ENCODE data around the gene IKZF1.

Gene IKZF1

DNA sequence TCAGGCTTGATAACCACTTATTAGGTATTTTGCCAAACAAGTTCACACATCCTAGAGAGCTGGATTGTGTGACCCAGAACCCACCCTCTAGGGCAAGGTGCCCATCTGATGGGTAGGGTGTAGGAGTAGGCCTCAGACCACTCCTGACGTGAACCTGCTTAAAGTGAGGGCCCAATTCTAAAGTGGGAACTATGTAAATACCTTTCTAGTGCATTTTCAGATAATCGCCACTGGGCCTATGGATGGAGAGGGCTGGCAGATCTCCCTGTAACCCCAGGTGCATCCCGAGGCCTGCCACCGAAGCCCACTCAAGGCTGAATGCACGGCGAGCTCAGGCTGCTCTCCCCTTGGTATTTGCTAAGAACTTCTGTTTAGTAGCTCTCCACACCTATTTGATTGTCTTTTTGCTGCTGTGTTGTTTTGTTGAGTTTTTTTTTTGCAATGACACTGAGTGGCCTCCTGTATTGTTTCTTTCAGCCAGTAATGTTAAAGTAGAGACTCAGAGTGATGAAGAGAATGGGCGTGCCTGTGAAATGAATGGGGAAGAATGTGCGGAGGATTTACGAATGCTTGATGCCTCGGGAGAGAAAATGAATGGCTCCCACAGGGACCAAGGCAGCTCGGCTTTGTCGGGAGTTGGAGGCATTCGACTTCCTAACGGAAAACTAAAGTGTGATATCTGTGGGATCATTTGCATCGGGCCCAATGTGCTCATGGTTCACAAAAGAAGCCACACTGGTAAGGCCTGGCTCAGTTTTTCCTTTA, 71.7 kb downstream of the IKZF1 start:
- DNase-seq (ENCODE audit: low spot score): no peak

DNA sequence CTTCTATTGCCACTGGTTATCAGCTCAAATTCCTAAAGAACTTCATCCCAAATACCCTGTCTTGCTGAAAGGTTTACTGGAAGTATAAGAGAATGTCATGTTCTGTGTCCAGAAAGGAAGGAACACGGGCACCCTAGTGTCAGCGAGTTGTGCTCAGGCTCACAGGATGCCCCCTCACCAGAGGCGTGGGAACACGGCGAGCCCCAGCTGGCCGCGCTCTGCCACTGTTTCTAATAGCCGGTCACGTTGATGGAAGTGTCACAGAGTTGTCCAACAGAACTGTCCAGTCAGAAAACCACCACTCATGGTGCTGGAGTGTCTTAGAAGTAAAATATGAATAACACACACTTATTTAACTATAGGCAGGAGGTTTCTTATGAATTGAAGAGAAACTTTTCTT, 72.8 kb downstream of the IKZF1 start:
- no peak for DNase-seq (ENCODE audit: low spot score)

DNA sequence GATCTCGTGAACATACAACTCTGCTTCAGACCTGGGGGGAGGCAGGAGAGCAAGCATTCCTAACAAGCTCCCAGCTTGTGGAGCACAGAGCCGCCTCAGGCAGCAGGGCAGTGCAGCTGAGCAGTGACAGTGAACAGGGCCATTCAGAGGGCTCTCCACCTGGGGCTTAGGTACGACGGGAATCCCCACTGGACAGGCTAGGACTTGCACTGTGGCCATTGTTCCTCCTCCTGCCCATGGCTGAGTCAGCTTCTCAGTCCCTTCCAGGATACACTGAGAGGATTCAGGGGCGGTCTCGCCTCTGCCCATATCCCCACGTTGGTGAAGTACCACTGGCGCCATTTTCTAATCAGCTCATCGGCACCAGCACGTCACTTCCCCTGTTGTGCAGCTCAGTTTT, 74.6 kb downstream of the IKZF1 start:
- no peak for DNase-seq (ENCODE audit: low spot score)

DNA sequence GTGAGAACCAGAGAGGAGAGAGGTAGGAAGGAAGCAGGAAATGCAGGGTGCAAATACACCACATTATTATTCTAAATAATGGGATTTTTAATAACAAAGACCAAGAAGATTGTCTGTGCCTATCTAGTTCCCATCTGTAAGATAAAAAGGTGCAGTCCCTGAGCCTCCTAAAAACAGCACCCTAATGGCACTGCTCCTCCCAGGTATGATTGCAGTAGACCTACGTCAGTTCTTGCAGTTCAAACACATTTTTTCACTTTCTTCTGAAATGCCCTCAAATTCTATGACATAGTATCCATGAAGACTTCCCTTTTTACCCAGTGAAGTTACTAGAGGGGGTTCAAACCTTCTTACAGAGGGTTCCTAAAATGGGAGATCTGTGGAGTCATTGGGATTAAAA, 75.0 kb downstream of the IKZF1 start:
- DNase-seq (ENCODE audit: low spot score): no peak

DNA sequence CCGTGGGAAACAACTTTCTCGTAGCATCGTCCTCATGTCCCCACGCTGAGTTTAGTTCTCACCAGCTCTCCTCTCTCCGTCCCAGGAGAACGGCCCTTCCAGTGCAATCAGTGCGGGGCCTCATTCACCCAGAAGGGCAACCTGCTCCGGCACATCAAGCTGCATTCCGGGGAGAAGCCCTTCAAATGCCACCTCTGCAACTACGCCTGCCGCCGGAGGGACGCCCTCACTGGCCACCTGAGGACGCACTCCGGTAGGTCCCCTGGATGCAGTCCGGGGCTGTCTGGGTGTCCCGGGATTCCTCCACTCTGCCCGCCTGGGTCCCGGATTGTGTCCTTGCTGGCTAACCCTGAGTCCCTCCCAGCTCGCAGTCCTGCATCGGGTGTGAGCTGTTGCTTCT, 77.9 kb downstream of the IKZF1 start:
- DNase-seq (ENCODE audit: low spot score): no peak

DNA sequence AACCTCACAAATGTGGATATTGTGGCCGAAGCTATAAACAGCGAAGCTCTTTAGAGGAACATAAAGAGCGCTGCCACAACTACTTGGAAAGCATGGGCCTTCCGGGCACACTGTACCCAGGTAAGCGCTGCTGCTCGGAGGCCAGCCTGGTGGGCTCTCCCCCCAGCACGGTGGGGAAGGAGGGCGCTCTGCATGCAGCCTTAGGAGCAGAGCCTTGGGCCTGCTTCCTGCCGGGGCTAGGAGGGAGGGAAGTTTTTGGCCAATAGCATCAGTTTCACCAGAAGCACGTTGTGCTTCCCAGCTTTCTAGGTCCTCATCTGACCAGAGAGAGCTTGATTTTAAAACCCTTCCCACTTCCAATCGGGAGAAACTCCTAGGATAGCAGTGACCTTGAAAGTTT, 82.8 kb downstream of the IKZF1 start:
- DNase-seq (ENCODE audit: low spot score): no peak

DNA sequence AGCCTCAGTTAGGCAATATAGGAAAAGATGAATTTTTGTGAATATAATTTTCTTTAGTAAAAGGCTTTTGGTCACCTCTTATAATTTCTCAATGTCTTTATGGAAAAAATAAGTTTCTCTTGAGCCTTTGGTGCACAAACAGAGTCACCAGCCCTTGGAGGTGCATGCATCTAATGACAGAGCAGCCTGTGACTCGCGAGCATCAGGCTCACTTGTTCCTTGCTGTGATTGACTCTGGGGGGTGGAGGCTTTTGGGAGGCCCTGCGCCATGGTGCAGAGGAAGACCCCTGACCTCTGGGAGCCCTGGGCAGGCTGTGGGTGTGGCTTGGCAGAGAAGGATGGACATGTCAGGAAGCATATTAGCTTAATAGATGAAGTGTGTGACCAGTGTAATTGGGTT, 85.4 kb downstream of the IKZF1 start:
- no peak for DNase-seq (ENCODE audit: low spot score)

DNA sequence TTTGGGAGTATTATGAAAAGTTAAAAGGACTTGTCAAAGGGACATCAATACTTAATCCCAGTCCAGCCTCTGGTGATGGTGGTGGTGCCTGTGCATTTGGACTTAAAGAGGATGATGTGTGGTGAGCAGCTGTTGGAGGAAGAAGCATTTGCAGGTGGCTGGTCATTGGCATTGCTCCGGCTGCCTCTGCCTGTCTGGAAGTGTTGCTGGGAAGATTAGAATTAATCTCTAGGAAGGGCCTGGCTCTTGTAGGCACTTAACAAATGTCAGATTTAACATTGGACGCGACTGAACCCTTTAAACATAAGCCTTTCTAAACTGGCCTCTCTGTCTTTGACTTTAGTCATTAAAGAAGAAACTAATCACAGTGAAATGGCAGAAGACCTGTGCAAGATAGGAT, 86.9 kb downstream of the IKZF1 start:
- DNase-seq (ENCODE audit: low spot score): no peak

DNA sequence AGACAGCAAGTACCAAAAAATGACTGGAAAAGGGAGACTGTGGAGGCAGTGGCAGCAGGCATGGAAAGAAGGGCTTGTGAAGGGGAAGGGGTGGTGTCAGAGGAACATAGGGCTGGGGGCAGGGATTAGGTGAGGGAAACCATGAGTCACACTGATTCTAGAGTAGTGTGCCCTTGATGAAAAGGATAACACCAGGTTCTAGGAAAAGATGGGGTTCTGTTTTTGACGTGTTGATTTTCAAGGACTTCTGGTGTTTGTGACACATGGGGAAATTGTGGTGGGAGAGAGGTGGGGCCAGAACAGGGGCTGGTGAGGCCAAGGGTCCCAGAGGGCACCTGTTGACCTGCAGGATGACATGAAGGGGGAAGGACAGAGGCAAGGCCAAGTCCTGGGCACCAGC, 88.6 kb downstream of the IKZF1 start:
- no peak for DNase-seq (ENCODE audit: low spot score)

DNA sequence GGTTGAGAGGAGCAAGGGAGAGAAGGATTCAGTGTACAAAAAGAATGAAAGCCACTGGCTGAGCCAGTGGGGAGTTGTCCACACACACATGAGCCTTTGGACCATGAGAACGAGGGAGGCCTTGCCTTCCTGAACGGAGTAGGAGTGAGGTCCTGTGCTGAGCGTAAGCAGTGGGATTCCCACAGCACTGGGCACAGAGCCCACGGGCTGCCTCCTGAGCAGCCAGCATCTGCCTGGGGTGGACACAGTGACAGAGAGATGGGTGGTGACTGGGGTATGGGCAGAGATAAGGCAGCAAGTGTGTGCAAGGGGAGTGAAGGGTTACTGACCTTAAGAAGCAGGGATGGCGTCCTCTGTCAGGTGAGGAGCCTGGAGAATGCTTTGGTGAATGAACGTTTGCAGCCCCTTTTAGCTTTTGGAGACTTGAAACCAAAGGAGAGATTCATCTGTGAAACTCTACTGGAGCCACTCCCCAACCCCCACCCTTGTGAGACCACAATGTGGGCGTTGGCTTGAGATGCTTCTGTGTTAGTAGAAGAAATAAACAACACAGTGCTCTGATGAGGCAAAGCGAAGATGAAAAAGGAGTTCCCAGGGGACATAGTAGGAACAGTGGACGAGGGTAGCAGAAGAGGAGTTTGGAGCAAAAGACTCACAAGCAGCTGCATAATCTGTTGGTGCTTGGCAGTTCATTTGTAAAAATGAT, 89.2 kb downstream of the IKZF1 start:
- no peak for DNase-seq (ENCODE audit: low spot score)

DNA sequence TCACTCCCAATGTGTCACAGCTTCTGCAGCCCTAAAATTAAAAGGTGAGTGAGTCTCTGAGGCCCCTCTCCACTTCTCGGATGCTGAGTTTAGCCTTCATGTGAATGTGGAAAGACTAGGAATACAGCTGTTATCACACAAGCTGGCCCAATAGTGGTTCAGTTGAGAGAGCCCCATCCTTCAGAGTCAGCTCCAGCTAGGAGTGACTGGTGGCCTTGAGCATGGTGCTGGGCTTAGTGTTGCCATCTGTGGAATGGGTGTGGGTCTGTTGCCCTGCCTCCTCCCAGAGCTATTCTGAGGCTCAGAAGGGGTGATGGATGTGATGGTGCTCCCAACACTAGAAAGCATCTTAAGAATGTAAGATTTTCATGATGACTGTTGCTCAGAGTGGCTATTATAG, 89.8 kb downstream of the IKZF1 start:
- no peak for DNase-seq (ENCODE audit: low spot score)

DNA sequence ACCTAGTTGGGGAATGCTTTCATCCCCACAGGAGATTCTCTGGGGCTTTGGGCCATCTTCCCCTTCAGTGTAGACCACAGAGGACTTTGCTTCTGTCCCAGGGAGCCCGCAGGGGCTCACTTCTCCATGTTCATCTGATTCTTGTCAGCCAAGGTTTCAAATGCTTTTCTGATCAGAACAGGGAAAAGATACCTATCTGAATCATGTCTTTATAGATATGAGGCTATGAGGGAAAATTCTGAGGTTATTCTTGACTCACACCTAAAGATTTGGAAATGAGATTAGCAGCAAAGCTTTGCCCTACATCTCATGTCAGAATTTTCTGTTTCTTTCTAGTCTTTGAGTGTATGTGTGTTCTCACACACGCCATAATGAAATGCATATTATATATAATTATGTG, 92.3 kb downstream of the IKZF1 start:
- DNase-seq (ENCODE audit: low spot score): no peak

DNA sequence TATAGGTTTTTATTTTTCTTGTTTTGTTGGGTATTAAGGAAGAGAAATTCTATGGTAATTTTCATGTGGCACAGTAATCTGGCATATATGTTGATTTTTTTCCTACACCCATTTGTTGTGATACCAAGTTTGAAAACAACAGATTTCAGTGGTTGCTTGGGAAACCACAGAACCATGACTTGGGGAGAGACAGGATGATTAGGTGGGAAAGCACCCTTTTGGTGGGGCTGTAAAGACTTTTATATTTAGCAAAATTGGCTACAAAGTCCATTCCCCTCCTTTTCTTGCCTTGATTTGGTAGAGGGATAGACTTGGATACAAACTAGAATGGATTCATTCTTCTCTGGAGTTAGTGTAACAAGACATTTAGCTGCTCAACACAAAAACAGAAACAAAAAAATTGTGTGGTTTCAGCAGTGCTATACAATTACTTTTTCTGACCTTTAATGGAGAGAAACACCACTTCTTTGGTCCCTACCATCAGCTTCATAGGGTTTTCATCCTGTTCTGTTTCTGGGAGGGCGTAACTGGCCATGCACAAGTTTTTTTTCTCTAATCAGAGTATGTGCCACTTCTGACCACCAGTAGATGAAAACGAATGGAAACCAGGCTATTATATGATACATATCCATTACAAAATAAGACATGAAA, 92.9 kb downstream of the IKZF1 start:
- DNase-seq (ENCODE audit: low spot score): no peak

DNA sequence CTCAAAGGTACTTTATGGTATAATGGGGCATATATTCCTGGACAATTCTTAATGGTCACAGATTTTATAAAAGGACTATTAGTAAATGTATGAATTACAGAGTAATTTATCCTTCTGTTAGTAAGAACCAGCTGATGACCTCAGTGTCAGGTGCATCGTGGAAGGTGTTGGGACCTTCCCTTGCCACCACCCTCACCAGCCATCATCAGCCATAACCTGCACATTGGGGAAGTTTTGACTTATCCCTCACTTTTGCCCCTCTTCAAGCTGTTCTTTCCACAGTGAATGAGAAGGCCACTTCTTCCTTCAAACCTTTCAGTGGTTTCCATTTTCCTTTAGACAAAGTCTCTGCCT, 93.4 kb downstream of the IKZF1 start:
- no peak for DNase-seq (ENCODE audit: low spot score)

DNA sequence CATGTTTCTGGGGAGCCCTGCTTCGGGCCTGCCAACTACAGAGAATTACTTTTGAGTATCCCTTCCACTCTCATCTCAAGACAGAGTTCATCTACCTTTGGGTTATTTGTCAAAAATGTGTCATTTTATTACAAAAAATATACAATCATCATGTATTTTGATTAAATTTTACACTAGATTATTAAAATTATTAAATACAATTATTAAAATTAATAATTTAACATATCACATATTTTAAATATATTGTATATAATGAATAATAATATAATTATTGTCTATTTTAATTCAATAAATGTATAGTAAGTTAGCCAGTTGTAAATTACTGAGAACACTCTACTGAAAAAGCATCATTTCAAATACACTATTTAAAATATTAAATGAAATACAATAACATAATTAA, 94.7 kb downstream of the IKZF1 start:
- DNase-seq (ENCODE audit: low spot score): no peak

DNA sequence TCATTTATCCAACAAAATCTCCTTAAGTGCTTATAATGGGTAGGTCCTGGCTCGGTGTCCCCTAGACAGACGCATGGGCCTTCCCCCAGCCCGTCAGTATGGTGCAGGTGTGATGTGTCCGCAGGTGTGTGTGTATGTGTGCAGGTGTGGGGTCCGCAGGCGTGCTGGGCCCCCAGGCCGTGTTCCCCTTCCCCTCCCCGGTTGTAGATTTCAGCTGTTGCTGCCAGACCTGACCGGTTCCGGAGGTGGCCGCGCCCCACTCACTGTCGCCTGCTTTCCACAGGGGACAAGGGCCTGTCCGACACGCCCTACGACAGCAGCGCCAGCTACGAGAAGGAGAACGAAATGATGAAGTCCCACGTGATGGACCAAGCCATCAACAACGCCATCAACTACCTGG, 95.1 kb downstream of the IKZF1 start:
- no peak for DNase-seq (ENCODE audit: low spot score)

DNA sequence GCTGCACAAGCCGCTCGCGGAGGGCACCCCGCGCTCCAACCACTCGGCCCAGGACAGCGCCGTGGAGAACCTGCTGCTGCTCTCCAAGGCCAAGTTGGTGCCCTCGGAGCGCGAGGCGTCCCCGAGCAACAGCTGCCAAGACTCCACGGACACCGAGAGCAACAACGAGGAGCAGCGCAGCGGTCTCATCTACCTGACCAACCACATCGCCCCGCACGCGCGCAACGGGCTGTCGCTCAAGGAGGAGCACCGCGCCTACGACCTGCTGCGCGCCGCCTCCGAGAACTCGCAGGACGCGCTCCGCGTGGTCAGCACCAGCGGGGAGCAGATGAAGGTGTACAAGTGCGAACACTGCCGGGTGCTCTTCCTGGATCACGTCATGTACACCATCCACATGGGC, 95.6 kb downstream of the IKZF1 start:
- no peak for DNase-seq (ENCODE audit: low spot score)

DNA sequence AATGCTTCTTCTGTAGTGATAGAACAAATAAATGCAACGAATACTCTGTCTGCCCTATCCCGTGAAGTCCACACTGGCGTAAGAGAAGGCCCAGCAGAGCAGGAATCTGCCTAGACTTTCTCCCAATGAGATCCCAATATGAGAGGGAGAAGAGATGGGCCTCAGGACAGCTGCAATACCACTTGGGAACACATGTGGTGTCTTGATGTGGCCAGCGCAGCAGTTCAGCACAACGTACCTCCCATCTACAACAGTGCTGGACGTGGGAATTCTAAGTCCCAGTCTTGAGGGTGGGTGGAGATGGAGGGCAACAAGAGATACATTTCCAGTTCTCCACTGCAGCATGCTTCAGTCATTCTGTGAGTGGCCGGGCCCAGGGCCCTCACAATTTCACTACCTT, 99.9 kb downstream of the IKZF1 start:
- DNase-seq (ENCODE audit: low spot score): no peak

DNA sequence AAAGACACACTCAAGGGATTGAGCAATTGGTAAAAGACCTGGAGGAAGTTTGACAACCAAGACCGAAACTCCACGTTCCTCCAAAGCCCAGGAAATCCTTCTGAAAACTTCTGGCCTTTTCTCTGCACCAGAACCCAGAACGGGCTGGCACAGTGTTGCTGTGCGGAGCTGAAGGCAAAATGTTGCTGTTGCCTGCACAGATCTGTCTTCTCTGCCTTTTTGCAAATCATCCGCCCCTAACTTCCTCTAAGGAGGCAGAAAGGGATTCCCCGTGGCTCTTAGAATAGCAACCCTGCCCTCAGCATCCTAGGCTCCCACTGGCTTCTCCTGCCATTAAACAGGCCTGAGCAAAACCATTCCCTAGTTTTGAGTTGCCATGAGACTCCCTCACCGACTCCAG, 100.7 kb downstream of the IKZF1 start:
- DNase-seq (ENCODE audit: low spot score): no peak

DNA sequence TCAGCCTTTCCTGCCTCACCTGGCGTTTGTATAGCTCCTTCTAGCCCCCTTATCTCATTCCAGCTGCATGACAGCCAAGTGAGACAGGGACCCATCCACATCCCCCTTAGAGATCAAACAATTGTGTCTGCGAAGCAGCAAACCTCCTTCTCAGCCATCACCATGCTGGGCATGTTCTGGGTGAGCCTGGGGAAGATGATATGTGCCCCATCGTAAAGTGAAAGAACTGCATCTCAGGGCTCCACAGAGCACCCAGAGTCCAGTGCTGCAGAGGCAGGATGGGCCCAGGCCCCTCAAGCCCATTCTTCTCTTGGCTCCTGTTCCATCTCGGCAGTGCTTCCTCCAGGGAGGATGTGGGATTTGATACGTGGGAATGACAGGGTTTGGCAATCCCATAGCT, 102.4 kb downstream of the IKZF1 start:
- DNase-seq (ENCODE audit: low spot score): no peak

DNA sequence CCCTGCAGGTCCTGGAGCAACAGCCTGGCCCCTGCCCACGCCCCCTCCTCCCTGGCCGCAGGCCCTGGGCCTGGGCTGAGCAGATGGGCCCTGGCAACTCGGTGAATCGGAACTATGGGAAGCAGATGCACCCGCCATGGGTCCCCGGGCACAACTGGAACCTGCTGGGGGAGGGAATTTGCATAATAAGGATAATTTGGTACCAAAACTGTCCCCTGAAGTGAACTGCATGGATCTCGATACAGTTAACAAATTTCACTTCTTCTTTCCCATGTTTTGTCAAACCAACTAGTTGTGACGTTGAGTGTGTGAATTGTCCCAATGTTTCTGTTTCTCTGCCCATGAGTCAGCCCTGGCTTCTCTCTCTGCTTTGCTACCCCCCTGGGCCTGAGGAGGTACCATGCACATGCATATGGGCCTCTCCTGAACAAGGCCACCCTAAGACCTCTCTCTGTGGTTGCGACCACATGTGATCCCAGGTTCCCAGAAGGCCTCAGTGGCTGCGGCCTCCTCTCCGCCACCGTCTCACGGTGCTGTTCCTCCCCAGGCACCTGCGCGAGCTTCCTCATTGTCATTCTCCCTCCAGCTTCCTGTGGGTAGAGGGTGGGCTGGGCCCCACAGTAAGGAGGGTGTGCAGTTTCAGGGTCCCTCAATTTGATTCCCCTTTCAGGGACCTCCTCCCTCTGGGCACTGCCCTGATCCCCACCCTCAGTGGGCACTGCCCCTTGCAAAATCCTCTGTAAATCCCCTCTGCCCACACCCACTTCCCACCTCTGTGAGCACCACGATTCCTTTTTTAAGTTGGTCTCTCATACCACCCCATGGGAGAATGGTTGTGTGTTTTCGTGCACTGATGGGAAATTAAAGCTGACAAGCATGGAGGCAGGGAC, 105.6 kb downstream of the IKZF1 start:
- DNase-seq (ENCODE audit: low spot score): no peak

DNA sequence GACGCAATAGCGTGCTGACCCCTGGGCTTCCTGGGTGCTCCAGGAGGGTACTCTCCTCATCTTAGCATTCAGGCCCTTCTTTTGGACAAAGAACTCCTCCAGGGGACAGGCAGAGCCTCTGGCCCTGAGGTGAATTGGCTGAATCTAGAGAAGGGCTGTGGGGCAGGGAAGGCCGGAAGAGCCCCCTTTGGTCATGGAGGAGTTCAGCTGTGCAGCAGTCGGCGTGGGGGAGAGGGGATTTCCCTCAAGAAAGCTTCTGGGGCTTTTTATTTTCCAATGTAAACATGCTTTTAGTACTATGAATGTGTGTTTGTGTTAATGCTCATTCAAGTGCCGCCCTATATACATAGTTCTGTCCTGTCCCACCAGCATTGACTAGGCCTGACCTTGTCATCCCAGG, 106.8 kb downstream of the IKZF1 start:
- DNase-seq (ENCODE audit: low spot score): no peak

DNA sequence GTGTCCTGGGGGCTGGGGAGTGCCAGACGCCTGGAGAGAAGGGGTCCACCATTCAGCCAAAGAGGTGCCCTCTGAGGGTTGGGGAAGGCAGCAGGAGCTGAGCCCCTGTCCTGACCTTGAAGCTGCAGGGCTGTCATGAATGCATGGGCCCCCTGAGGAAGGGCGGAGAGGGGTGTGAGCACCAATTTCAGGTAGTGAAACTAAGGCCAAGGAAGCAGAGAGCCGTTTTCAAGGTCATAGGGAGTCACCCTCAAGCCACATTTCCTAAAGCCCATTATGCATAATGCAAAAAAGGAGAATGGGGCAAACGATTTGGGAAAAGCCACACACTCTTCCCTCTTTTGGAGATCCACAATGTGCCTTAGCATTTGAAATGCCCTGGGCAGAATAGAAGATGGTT, 108.5 kb downstream of the IKZF1 start:
- no peak for DNase-seq (ENCODE audit: low spot score)
